ENCODE data around the gene RAB11B. TPM values are rescaled to one million over a fixed set of nuclear protein-coding genes. Genes with fewer than 3 reads are reported as not detected.
"Not testable (repeated sequence)": the region's sequence is repeated elsewhere in the genome, so short reads cannot be mapped to it uniquely, and the experiment has no call there.

RAB11B gene
- total and polyA plus RNA-seq, 5 donors, result 145 to 201 (median 157) TPM

- DNase-seq, result peak in 1 of 3 donors; percentile 41
- not testable (repeated sequence) for H3K9me3 ChIP-seq (ENCODE audit: control insufficient read depth, low read length); H3K27ac ChIP-seq (ENCODE audit: low read length); H3K4me3 ChIP-seq (ENCODE audit: low read length); ATAC-seq; H3K27me3 ChIP-seq (ENCODE audit: control insufficient read depth, insufficient read depth); H3K4me1 ChIP-seq (ENCODE audit: control insufficient read depth, insufficient read depth, low read length)
- intact Hi-C loops (cut with DNase I), result loop anchor here in 2 of 4 donors (5.0 to 10.0 kb wide), 3 partner anchors 47 to 97 kb away; partner anchors contain the start of gene PRAM1 (in 1 of the 2)
- WGBS, result 85% methylated on average over 13 of the region's 13 CpGs
Measured at GRCh38 chr19:8410718-8411117, 20.6 kb downstream of the RAB11B start.

- DNase-seq (peak; percentile 97 to 99 (median 99)), ATAC-seq (peak; percentile 98 to 99)
- H3K27ac ChIP-seq (ENCODE audit: low read length), result peak within 1 kb of the TSS; percentile 49
- 4% methylated on average over 89 of the region's 89 CpGs for WGBS
- peak within 1 kb of the TSS; percentile 89 for H3K4me3 ChIP-seq (ENCODE audit: low read length)
- H3K27me3 ChIP-seq (ENCODE audit: control insufficient read depth, insufficient read depth), result no peaks in the 10 kb centered on the region
- H3K9me3 ChIP-seq (ENCODE audit: control insufficient read depth, low read length), result no peaks in the 10 kb centered on the region
- H3K4me1 ChIP-seq (ENCODE audit: control insufficient read depth, insufficient read depth, low read length), result peaks cover 5% of the 10 kb centered on the region
- intact Hi-C loops (cut with DNase I), result loop anchor here in 3 of 4 donors (2.0 to 10.0 kb wide), 4 partner anchors 32 to 94 kb away; partner anchors contain the start of genes HNRNPM (in 1 of the 3) and PRAM1 (in 1 of the 3)
Measured at GRCh38 chr19:8412783-8413628, 22.8 kb downstream of the RAB11B start, which contains the start of gene MARCHF2. Gene MARCHF2 (plus strand): TSS chr19:8413305. CDS start chr19:8421841, 8,536 bp downstream.

GRCh38 chr19:8413629-8413995 is 23.5 kb downstream of the RAB11B start:
- peaks cover 5% of the 10 kb centered on the region for H3K4me1 ChIP-seq (ENCODE audit: control insufficient read depth, insufficient read depth, low read length)

GRCh38 chr19:8416796-8417195 is 26.6 kb downstream of the RAB11B start:
- intact Hi-C loops (cut with DNase I), result loop anchor here in 1 of 4 donors (10.0 kb wide), 1 partner anchor 88 kb away; the partner anchor contains the start of gene PRAM1
- no peak overlapping the region for H3K4me3 ChIP-seq (ENCODE audit: low read length)
- H3K27me3 ChIP-seq (ENCODE audit: control insufficient read depth, insufficient read depth), result no peaks in the 10 kb centered on the region
- no peaks in the 10 kb centered on the region for H3K9me3 ChIP-seq (ENCODE audit: control insufficient read depth, low read length)
- H3K27ac ChIP-seq (ENCODE audit: low read length), result peak overlapping the region; percentile 45
- DNase-seq (no peak), ATAC-seq (no peak)
- peaks cover 5% of the 10 kb centered on the region for H3K4me1 ChIP-seq (ENCODE audit: control insufficient read depth, insufficient read depth, low read length)
- 59% methylated on average over 4 of the region's 4 CpGs for WGBS

More at GRCh38 chr19:8413629-8413995, 23.5 kb downstream of the RAB11B start:
- DNase-seq (no peak), ATAC-seq (no peak)
- Histone ChIP-seq H3K27ac (ENCODE audit: low read length) (peak overlapping the region; percentile 49), H3K9me3 (ENCODE audit: control insufficient read depth, low read length) (no peaks in the 10 kb centered on the region), H3K27me3 (ENCODE audit: control insufficient read depth, insufficient read depth) (no peaks in the 10 kb centered on the region), H3K4me3 (ENCODE audit: low read length) (peak overlapping the region; percentile 89)
- WGBS, result 16% methylated on average over 3 of the region's 3 CpGs
- intact Hi-C loops (cut with DNase I), result loop anchor here in 3 of 4 donors (2.0 to 10.0 kb wide), 4 partner anchors 31 to 94 kb away; partner anchors contain the start of genes HNRNPM (in 1 of the 3) and PRAM1 (in 1 of the 3)

GRCh38 chr19:8421484-8422461 is 31.6 kb downstream of the RAB11B start:
- no peaks in the 10 kb centered on the region for H3K9me3 ChIP-seq (ENCODE audit: control insufficient read depth, low read length)
- no peak for ATAC-seq
- 89% methylated on average over 28 of the region's 28 CpGs for WGBS
- H3K4me1 ChIP-seq (ENCODE audit: control insufficient read depth, insufficient read depth, low read length), result no peaks in the 10 kb centered on the region
- H3K27me3 ChIP-seq (ENCODE audit: control insufficient read depth, insufficient read depth), result no peaks in the 10 kb centered on the region
- intact Hi-C loops (cut with DNase I), result no loop called here
- no peak overlapping the region for H3K27ac ChIP-seq (ENCODE audit: low read length)
- DNase-seq, result no peak
- H3K4me3 ChIP-seq (ENCODE audit: low read length), result no peak overlapping the region

- intact Hi-C loops (cut with DNase I), result no loop called here
- H3K4me3 ChIP-seq (ENCODE audit: low read length), result no peak overlapping the region
- no peaks in the 10 kb centered on the region for H3K27me3 ChIP-seq (ENCODE audit: control insufficient read depth, insufficient read depth)
- no peaks in the 10 kb centered on the region for H3K4me1 ChIP-seq (ENCODE audit: control insufficient read depth, insufficient read depth, low read length)
- no peaks in the 10 kb centered on the region for H3K9me3 ChIP-seq (ENCODE audit: control insufficient read depth, low read length)
- 34% methylated on average over 9 of the region's 9 CpGs for WGBS
- peak overlapping the region; percentile 92 for H3K27ac ChIP-seq (ENCODE audit: low read length)
- peak; percentile 97 to 98 (median 97) for DNase-seq
- peak; percentile 96 to 97 for ATAC-seq
Measured at GRCh38 chr19:8423817-8424223, 33.7 kb downstream of the RAB11B start.

- H3K27ac ChIP-seq (ENCODE audit: low read length); H3K27me3 ChIP-seq (ENCODE audit: control insufficient read depth, insufficient read depth); H3K4me3 ChIP-seq (ENCODE audit: low read length); ATAC-seq; H3K9me3 ChIP-seq (ENCODE audit: control insufficient read depth, low read length); intact Hi-C loops (cut with DNase I); H3K4me1 ChIP-seq (ENCODE audit: control insufficient read depth, insufficient read depth, low read length): not testable (repeated sequence)
- 89% methylated on average over 6 of the region's 6 CpGs for WGBS
- peak in 1 of 3 donors; percentile 1 for DNase-seq
Measured at GRCh38 chr19:8425331-8425730, 35.2 kb downstream of the RAB11B start.

GRCh38 chr19:8426283-8426682 is 36.1 kb downstream of the RAB11B start:
- no peaks in the 10 kb centered on the region for H3K27me3 ChIP-seq (ENCODE audit: control insufficient read depth, insufficient read depth)
- intact Hi-C loops (cut with DNase I), result no loop called here
- no peaks in the 10 kb centered on the region for H3K9me3 ChIP-seq (ENCODE audit: control insufficient read depth, low read length)
- no peaks in the 10 kb centered on the region for H3K4me1 ChIP-seq (ENCODE audit: control insufficient read depth, insufficient read depth, low read length)
- no peak overlapping the region for H3K27ac ChIP-seq (ENCODE audit: low read length)
- no peak for ATAC-seq
- peak in 1 of 3 donors; percentile 7 for DNase-seq
- no peak overlapping the region for H3K4me3 ChIP-seq (ENCODE audit: low read length)
- WGBS, result 95% methylated on average over 7 of the region's 7 CpGs

GRCh38 chr19:8429044-8429443 is 38.9 kb downstream of the RAB11B start:
- Histone ChIP-seq H3K4me3 (ENCODE audit: low read length) (no peak overlapping the region), H3K9me3 (ENCODE audit: control insufficient read depth, low read length) (no peaks in the 10 kb centered on the region), H3K27ac (ENCODE audit: low read length) (no peak overlapping the region), H3K4me1 (ENCODE audit: control insufficient read depth, insufficient read depth, low read length) (no peaks in the 10 kb centered on the region), H3K27me3 (ENCODE audit: control insufficient read depth, insufficient read depth) (no peaks in the 10 kb centered on the region)
- DNase-seq (no peak), ATAC-seq (no peak)
- WGBS, result 90% methylated on average over 6 of the region's 6 CpGs
- intact Hi-C loops (cut with DNase I), result no loop called here

GRCh38 chr19:8429826-8430225 is 39.7 kb downstream of the RAB11B start:
- 93% methylated on average over 6 of the region's 6 CpGs for WGBS
- DNase-seq (peak in 1 of 3 donors; percentile 16), ATAC-seq (no peak)
- Histone ChIP-seq H3K4me3 (ENCODE audit: low read length) (no peak overlapping the region), H3K9me3 (ENCODE audit: control insufficient read depth, low read length) (no peaks in the 10 kb centered on the region), H3K27ac (ENCODE audit: low read length) (no peak overlapping the region), H3K27me3 (ENCODE audit: control insufficient read depth, insufficient read depth) (no peaks in the 10 kb centered on the region), H3K4me1 (ENCODE audit: control insufficient read depth, insufficient read depth, low read length) (peaks cover 2% of the 10 kb centered on the region)
- intact Hi-C loops (cut with DNase I), result no loop called here
